HepG2 (cell line): Measurements from ENCODE around the gene SLC11A1. TPM values are rescaled to one million over a fixed set of nuclear protein-coding genes. Genes with fewer than 3 reads are reported as not detected.

Experiments used
- ARNT ChIP-seq: fragments of 450-650 bp; IDR thresholded peaks from 2 replicates; pipeline ENCODE4 v1.6.1; 2017
- DRAP1 ChIP-seq: IDR thresholded peaks from 2 replicates; pipeline ENCODE4 v1.6.1; 2016; ENCODE audit warnings: missing genetic modification reagents, missing compliant biosample characterization
- DZIP1 ChIP-seq: sonication (generic); formaldehyde crosslinking; IDR thresholded peaks from 2 replicates; pipeline ENCODE4 v1.5.0; 2020; ENCODE audit warnings: mild to moderate bottlenecking, missing genetic modification reagents
- HNF4G ChIP-seq, 2 experiments: sonication (generic) in 1 of 2; formaldehyde crosslinking in 1 of 2; IDR thresholded peaks; 2 replicates each; pipeline versions ENCODE4 v1.4.0 to v1.6.1; 2011 to 2020; ENCODE audit warnings: borderline replicate concordance in 2 of 2, low read depth in 2 of 2, mild to moderate bottlenecking in 2 of 2, low read length in 1 of 2, missing genetic modification reagents in 1 of 2, moderate library complexity in 1 of 2
- HOXA5 ChIP-seq: sonication (generic); formaldehyde crosslinking; IDR thresholded peaks from 2 replicates; pipeline ENCODE4 v1.4.0; 2020; ENCODE audit warnings: missing genetic modification reagents
- KLF6 ChIP-seq: IDR thresholded peaks from 2 replicates; pipeline ENCODE4 v1.8.0; 2016; ENCODE audit warnings: missing biosample characterization, missing genetic modification reagents
- LRRFIP1 ChIP-seq: sonication (generic); formaldehyde crosslinking; conservative IDR thresholded peaks from 2 replicates; pipeline ENCODE4 v1.4.0; 2020; ENCODE audit warnings: missing genetic modification reagents
- NR2F1 ChIP-seq, 2 experiments: fragments of 450-650 bp in 1 of 2; formaldehyde crosslinking in 1 of 2; IDR thresholded peaks; 2 replicates each; pipeline versions ENCODE4 v1.5.0 to v1.6.1; 2016 to 2020; ENCODE audit warnings: mild to moderate bottlenecking in 1 of 2, missing compliant biosample characterization in 1 of 2, missing genetic modification reagents in 1 of 2, moderate library complexity in 1 of 2
- SOX6 ChIP-seq, 2 experiments: fragments of 450-650 bp in 1 of 2; sonication (generic) in 1 of 2; formaldehyde crosslinking in 1 of 2; IDR thresholded peaks; 2 replicates each; pipeline versions ENCODE4 v1.4.0 to v1.6.1; 2017 to 2020; ENCODE audit warnings: antibody characterized with exemption in 1 of 2, mild to moderate bottlenecking in 1 of 2, missing genetic modification reagents in 1 of 2
- ZFP41 ChIP-seq: sonication (generic); formaldehyde crosslinking; IDR thresholded peaks from 2 replicates; pipeline ENCODE4 v1.4.0; 2020; ENCODE audit warnings: mild to moderate bottlenecking, missing genetic modification reagents, borderline replicate concordance
- ZNF263 ChIP-seq: sonication (generic); formaldehyde crosslinking; IDR thresholded peaks from 2 replicates; pipeline ENCODE4 v1.4.0; 2020; ENCODE audit warnings: missing genetic modification reagents
- ZNF556 ChIP-seq: sonication (generic); formaldehyde crosslinking; IDR thresholded peaks from 2 replicates; pipeline ENCODE4 v1.4.0; 2020; ENCODE audit warnings: mild to moderate bottlenecking, missing genetic modification reagents, borderline replicate concordance
- ZNF605 ChIP-seq: sonication (generic); formaldehyde crosslinking; IDR thresholded peaks from 2 replicates; pipeline ENCODE4 v1.8.0; 2022; ENCODE audit warnings: mild to moderate bottlenecking, missing genetic modification reagents
- ZNF639 ChIP-seq: conservative IDR thresholded peaks from 2 replicates; pipeline ENCODE4 v1.6.1; 2018; ENCODE audit warnings: missing genetic modification reagents
- ZNF737 ChIP-seq: sonication (generic); formaldehyde crosslinking; IDR thresholded peaks from 2 replicates; pipeline ENCODE4 v1.5.0; 2020; ENCODE audit warnings: missing genetic modification reagents, mild to moderate bottlenecking, borderline replicate concordance
- polyA plus RNA-seq, 8 experiments: library from polyadenylated mRNA; depleted of rRNA in 3 of 8; stranded (reverse) in 7 of 8; unstranded in 1 of 8; fragments of >200 nt; fragmentation: Illumina TruSeq in 4 of 8; extraction: Trizol in 4 of 8; gene quantifications; 2 replicates each; pipeline versions ENCODE4 v1.2.1 to v1.2.3, GENCODE V29; 2011 to 2016; ENCODE audit warnings: low read depth in 4 of 8, missing spikeins in 1 of 8, mixed read lengths in 1 of 8; ENCODE audit not compliant: insufficient read depth in 1 of 8
- total RNA-seq, 5 experiments: library from RNA; depleted of rRNA; stranded (reverse); fragments of >200 nt; fragmentation: Illumina TruSeq; extraction: Trizol; gene quantifications; 2 replicates each; pipeline ENCODE4 v1.2.3, GENCODE V29; 2016; ENCODE audit warnings: low read depth in 1 of 5
- TF ChIP-seq, protein P1 (sequence below): sonication (generic); formaldehyde crosslinking; IDR thresholded peaks from 2 replicates; pipeline ENCODE4 v1.4.0; 2020; ENCODE audit warnings: missing genetic modification reagents

SLC11A1 gene
- total and polyA plus RNA-seq, 2 of the 13 experiments (the other 11 are each of a cell fraction or from before 2014, with no cell fraction given), result 0.33 to 2.3 TPM

GRCh38 chr2:218387369-218388194 lies 5.5 kb downstream of the SLC11A1 start (continued):
- TF ChIP-seq ZNF639 (CRISPR knock-in tag) (no peak), KLF6 (CRISPR knock-in tag) (no peak), ZFP41 (CRISPR knock-in tag) (no peak), NR2F1 (CRISPR knock-in tag; IDR thresholded peaks at IDR 0.05) (peak; percentile 52 to 64), ZNF556 (CRISPR knock-in tag) (peak; percentile 36; the same call in 1 of the 2 replicates), LRRFIP1 (no peak), HNF4G (IDR thresholded peaks at IDR 0.05; ENCODE audit: borderline replicate concordance, low read depth, low read length) (peak; percentile 61; the same call in 1 of the 2 replicates), HNF4G (CRISPR knock-in tag; IDR thresholded peaks at IDR 0.05; ENCODE audit: borderline replicate concordance, low read depth) (no peak), HOXA5 (no peak), ZNF263 (CRISPR knock-in tag) (no peak), ZNF737 (CRISPR knock-in tag) (no peak), DZIP1 (CRISPR knock-in tag) (0 out of 2 replicates have a peak, but pooled peaks have one; percentile 30), ZNF605 (CRISPR knock-in tag) (0 out of 2 replicates have a peak, but pooled peaks have one; percentile 1), ARNT (no peak), SOX6 (IDR thresholded peaks at IDR 0.05) (no peak), SOX6 (CRISPR knock-in tag; IDR thresholded peaks at IDR 0.05) (peak; percentile 50; the same call in 1 of the 2 replicates), DRAP1 (CRISPR knock-in tag) (no peak)
- TF ChIP-seq, protein P1, sequence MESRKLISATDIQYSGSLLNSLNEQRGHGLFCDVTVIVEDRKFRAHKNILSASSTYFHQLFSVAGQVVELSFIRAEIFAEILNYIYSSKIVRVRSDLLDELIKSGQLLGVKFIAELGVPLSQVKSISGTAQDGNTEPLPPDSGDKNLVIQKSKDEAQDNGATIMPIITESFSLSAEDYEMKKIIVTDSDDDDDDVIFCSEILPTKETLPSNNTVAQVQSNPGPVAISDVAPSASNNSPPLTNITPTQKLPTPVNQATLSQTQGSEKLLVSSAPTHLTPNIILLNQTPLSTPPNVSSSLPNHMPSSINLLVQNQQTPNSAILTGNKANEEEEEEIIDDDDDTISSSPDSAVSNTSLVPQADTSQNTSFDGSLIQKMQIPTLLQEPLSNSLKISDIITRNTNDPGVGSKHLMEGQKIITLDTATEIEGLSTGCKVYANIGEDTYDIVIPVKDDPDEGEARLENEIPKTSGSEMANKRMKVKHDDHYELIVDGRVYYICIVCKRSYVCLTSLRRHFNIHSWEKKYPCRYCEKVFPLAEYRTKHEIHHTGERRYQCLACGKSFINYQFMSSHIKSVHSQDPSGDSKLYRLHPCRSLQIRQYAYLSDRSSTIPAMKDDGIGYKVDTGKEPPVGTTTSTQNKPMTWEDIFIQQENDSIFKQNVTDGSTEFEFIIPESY, result peak; percentile 66
